A673 (cell line): ENCODE measurements around the gene RPL19. TPM values are rescaled to one million over a fixed set of nuclear protein-coding genes. Genes with fewer than 3 reads are reported as not detected.

Experiments
- BruUV-seq: library from RNA; stranded (reverse); fragments of 400-500 nt; replicated peaks from 2 replicates; lab custom pipeline; 2021; lab: Mats Ljungman, UMichigan
- CTCF ChIA-PET: fragments of 300-600 bp; sonication (Branson Sonifier 250); formaldehyde crosslinking; loops from one replicate; lab custom pipeline; 2022; ENCODE audit warnings: antibody characterized with exemption; lab: Charles Lee
- POLR2A ChIA-PET: fragments of 300-600 bp; sonication (Branson Sonifier 250); formaldehyde crosslinking; loops from one replicate; lab custom pipeline; 2022; ENCODE audit warnings: antibody characterized with exemption; ENCODE audit not compliant: low non-redundant PET; lab: Charles Lee
- DNase-seq: peaks from one replicate; pipeline ENCODE4 v3.0.0-alpha.2; 2015; ENCODE audit warnings: low spot score
- H3K27ac ChIP-seq: fragments of 200-600 bp; sonication (generic); 2 replicates; pipeline ENCODE4 v1.5.1; 2016; ENCODE audit warnings: mixed run types, low read depth, mild to moderate bottlenecking, mixed read lengths, antibody characterized with exemption, low read length; ENCODE audit not compliant: poor library complexity, severe bottlenecking
- H3K27me3 ChIP-seq: fragments of 200-600 bp; sonication (generic); replicated peaks from 2 replicates; pipeline ENCODE4 v1.6.1; 2017; ENCODE audit warnings: mixed run types, low read depth, mild to moderate bottlenecking, mixed read lengths, antibody characterized with exemption, low read length; ENCODE audit not compliant: insufficient read depth, poor library complexity
- H3K36me3 ChIP-seq: fragments of 200-600 bp; sonication (generic); 2 replicates; pipeline ENCODE4 v1.6.1; 2016; ENCODE audit warnings: mixed run types, mild to moderate bottlenecking, mixed read lengths, antibody characterized with exemption, low read length; ENCODE audit not compliant: insufficient read depth, poor library complexity, severe bottlenecking
- H3K4me1 ChIP-seq: fragments of 200-600 bp; sonication (generic); 2 replicates; pipeline ENCODE4 v1.6.1; 2017; ENCODE audit warnings: mixed run types, mild to moderate bottlenecking, mixed read lengths, antibody characterized with exemption, low read length; ENCODE audit not compliant: insufficient read depth, poor library complexity, severe bottlenecking
- H3K4me3 ChIP-seq: fragments of 200-600 bp; sonication (generic); 2 replicates; pipeline ENCODE4 v1.5.1; 2016; ENCODE audit warnings: low read depth, mixed run types, mild to moderate bottlenecking, mixed read lengths, low read length; ENCODE audit not compliant: poor library complexity, severe bottlenecking
- H3K9me3 ChIP-seq: fragments of 200-600 bp; sonication (generic); 2 replicates; pipeline ENCODE4 v1.6.1; 2016; ENCODE audit warnings: mixed run types, low read depth, mild to moderate bottlenecking, mixed read lengths, antibody characterized with exemption, low read length; ENCODE audit not compliant: poor library complexity, severe bottlenecking
- CTCF ChIP-seq: fragments of 300-800, 200-600 bp; sonication (generic); conservative IDR thresholded peaks from 2 replicates; pipeline ENCODE4 v1.5.1; 2017; ENCODE audit warnings: low read depth, mild to moderate bottlenecking, antibody characterized with exemption, low read length, moderate library complexity, mixed read lengths
- EZH2 ChIP-seq: fragments of 200-600 bp; sonication (generic); IDR thresholded peaks from 2 replicates; pipeline ENCODE4 v1.6.1; 2017; ENCODE audit warnings: borderline replicate concordance, low read depth, mild to moderate bottlenecking, mixed read lengths, antibody characterized with exemption, low read length; ENCODE audit not compliant: poor library complexity, severe bottlenecking
- intact Hi-C: fragments of 100-400 bp; cut with micrococcal nuclease; formaldehyde crosslinking; loops from one replicate; pipeline ENCODE4 v1.10.0; 2022; ENCODE audit not compliant: unreplicated experiment
- total RNA-seq: library from RNA; stranded (reverse); gene quantifications from 2 replicates; pipeline ENCODE4 v1.2.3, GENCODE V29; 2021

Gene RPL19
- total RNA-seq, 1 experiment from 2014 or later: 950 TPM

GRCh38 chr17:39177256-39177655, 22.8 kb upstream of the RPL19 start:
- no peaks in the 10 kb centered on the region for H3K4me1 ChIP-seq
- no peaks in the 10 kb centered on the region for H3K9me3 ChIP-seq
- POLR2A ChIA-PET: no interaction called here
- DNase-seq: peak; percentile 37
- no peak for TF ChIP-seq CTCF
- TF ChIP-seq EZH2: no peak
- no peak overlapping the region for H3K27ac ChIP-seq
- CTCF ChIA-PET: no interaction called here
- intact Hi-C loops: no loop called here
- no peak overlapping the region for H3K4me3 ChIP-seq
- BruUV-seq: no TSS peak
- no peaks in the 10 kb centered on the region for H3K27me3 ChIP-seq
- no peaks in the 10 kb centered on the region for H3K36me3 ChIP-seq

DNA sequence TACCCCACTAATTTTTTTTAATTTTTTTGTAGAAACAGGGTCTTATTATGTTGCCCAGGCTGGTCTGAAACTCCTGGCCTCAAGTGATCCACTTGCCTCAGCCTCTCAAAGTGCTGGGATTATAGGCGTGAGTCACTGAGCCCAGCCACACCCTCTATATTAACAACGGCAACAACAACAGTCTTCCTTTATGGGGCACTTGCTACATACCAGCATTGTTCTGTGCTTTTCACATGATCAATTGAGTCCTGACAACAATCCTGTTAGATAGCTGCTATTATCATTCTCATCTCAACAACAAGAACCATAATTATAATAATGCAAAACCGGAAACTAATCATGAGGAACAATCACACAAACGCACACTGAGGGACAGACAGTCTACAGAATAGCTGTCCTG, 21.5 kb upstream of the RPL19 start:
- ChIA-PET CTCF (interaction anchor here (0.8 kb wide), 1 partner anchor 196 kb away, joined by 3 read pairs; no protein-coding TSS in a partner anchor), POLR2A (no interaction called here)
- TF ChIP-seq EZH2: no peak
- TF ChIP-seq CTCF: no peak
- Histone ChIP-seq H3K27me3 (no peaks in the 10 kb centered on the region), H3K9me3 (no peaks in the 10 kb centered on the region), H3K36me3 (no peaks in the 10 kb centered on the region), H3K4me3 (no peak overlapping the region), H3K4me1 (no peaks in the 10 kb centered on the region), H3K27ac (no peak overlapping the region)
- no TSS peak for BruUV-seq
- DNase-seq: no peak
- intact Hi-C loops: no loop called here

DNA sequence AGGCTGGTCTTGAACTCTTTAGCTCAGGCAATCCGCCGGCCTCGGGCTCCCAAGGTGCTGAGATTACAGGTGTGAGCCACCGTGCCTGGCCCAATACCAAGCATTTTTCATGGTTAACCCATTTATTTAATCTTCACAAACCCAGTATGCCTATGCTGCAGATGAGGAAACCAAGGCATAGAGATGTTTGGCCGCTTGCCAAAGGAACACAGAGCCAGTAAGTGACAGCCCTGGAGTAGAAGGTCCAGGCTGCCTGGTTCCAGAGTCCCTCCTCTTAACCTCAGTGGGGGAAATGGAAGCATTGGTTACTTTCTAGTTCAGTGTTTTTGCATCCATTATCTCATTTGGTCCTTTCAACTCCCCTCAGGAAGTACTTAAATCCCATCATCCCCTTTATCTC, 18.8 kb upstream of the RPL19 start:
- ChIA-PET POLR2A (no interaction called here), CTCF (no interaction called here)
- BruUV-seq: no TSS peak
- TF ChIP-seq CTCF (no peak), EZH2 (no peak)
- Histone ChIP-seq H3K4me3 (no peak overlapping the region), H3K4me1 (no peaks in the 10 kb centered on the region), H3K9me3 (no peaks in the 10 kb centered on the region), H3K27me3 (no peaks in the 10 kb centered on the region), H3K36me3 (no peaks in the 10 kb centered on the region), H3K27ac (no peak overlapping the region)
- DNase-seq: no peak
- intact Hi-C loops: no loop called here
